Measurements from ENCODE around the gene GAL3ST1. TPM values are rescaled to one million over a fixed set of nuclear protein-coding genes. Genes with fewer than 3 reads are reported as not detected.

The GAL3ST1 gene
- polyA plus RNA-seq, 1 experiment, result not detected

GRCh38 chr22:30604723-30605122, 30.3 kb upstream of the GAL3ST1 start:
- H3K4me3 ChIP-seq (ENCODE audit: low read depth, low read length), result no peak overlapping the region
- POLR2A ChIA-PET, result no interaction called here
- CTCF ChIA-PET, result interaction anchor here (0.6 to 2.4 kb wide), 4 partner anchors 10 to 1427 kb away, joined by 3 to 5 read pairs (median 4); no protein-coding TSS in a partner anchor

GRCh38 chr22:30603801-30604200, 29.3 kb upstream of the GAL3ST1 start:
- CTCF ChIA-PET, result interaction anchor here (1.0 to 2.4 kb wide), 3 partner anchors 11 to 152 kb away, joined by 3 to 5 read pairs (median 4); no protein-coding TSS in a partner anchor
- no peaks in the 10 kb centered on the region for H3K27me3 ChIP-seq (ENCODE audit: control insufficient read depth, insufficient read depth, low read length)
- TF ChIP-seq CTCF (IDR thresholded peaks at IDR 0.05; ENCODE audit: insufficient read depth, low read depth, low read length), result no peak
- DNase-seq (ENCODE audit: low read depth), result no peak
- H3K36me3 ChIP-seq (ENCODE audit: control insufficient read depth, insufficient read depth, low read length), result no peaks in the 10 kb centered on the region
- H3K4me3 ChIP-seq (ENCODE audit: low read depth, low read length), result no peak overlapping the region
- POLR2A ChIA-PET, result no interaction called here

More at GRCh38 chr22:30604723-30605122, 30.3 kb upstream of the GAL3ST1 start:
- no peak for DNase-seq (ENCODE audit: low read depth)
- Histone ChIP-seq H3K27me3 (ENCODE audit: control insufficient read depth, insufficient read depth, low read length) (no peaks in the 10 kb centered on the region), H3K36me3 (ENCODE audit: control insufficient read depth, insufficient read depth, low read length) (no peaks in the 10 kb centered on the region)
- TF ChIP-seq CTCF (IDR thresholded peaks at IDR 0.05; ENCODE audit: insufficient read depth, low read depth, low read length), result no peak

- Histone ChIP-seq H3K27me3 (ENCODE audit: control insufficient read depth, insufficient read depth, low read length) (no peaks in the 10 kb centered on the region), H3K36me3 (ENCODE audit: control insufficient read depth, insufficient read depth, low read length) (no peaks in the 10 kb centered on the region), H3K4me3 (ENCODE audit: low read depth, low read length) (no peak overlapping the region)
- peak; percentile 46 for TF ChIP-seq CTCF (IDR thresholded peaks at IDR 0.05; ENCODE audit: insufficient read depth, low read depth, low read length)
- ChIA-PET POLR2A (no interaction called here), CTCF (no interaction called here)
- no peak for DNase-seq (ENCODE audit: low read depth)
Measured at GRCh38 chr22:30602049-30602448, 27.6 kb upstream of the GAL3ST1 start.

- no peak for DNase-seq (ENCODE audit: low read depth)
- Histone ChIP-seq H3K27me3 (ENCODE audit: control insufficient read depth, insufficient read depth, low read length) (no peaks in the 10 kb centered on the region), H3K4me3 (ENCODE audit: low read depth, low read length) (no peak overlapping the region), H3K36me3 (ENCODE audit: control insufficient read depth, insufficient read depth, low read length) (no peaks in the 10 kb centered on the region)
- CTCF ChIA-PET, result interaction anchor here (0.5 to 1.6 kb wide), 6 partner anchors 9 to 154 kb away, joined by 3 to 5 read pairs (median 3); no protein-coding TSS in a partner anchor
- POLR2A ChIA-PET, result no interaction called here
- no peak for TF ChIP-seq CTCF (IDR thresholded peaks at IDR 0.05; ENCODE audit: insufficient read depth, low read depth, low read length)
Measured at GRCh38 chr22:30601464-30601863, 27.0 kb upstream of the GAL3ST1 start.

- ChIA-PET CTCF (interaction anchor here (0.5 to 1.6 kb wide), 7 partner anchors 8 to 155 kb away, joined by 3 to 5 read pairs (median 3); no protein-coding TSS in a partner anchor), POLR2A (no interaction called here)
- no peak overlapping the region for H3K4me3 ChIP-seq (ENCODE audit: low read depth, low read length)
- H3K27me3 ChIP-seq (ENCODE audit: control insufficient read depth, insufficient read depth, low read length), result no peaks in the 10 kb centered on the region
- H3K36me3 ChIP-seq (ENCODE audit: control insufficient read depth, insufficient read depth, low read length), result no peaks in the 10 kb centered on the region
- DNase-seq (ENCODE audit: low read depth), result no peak
- no peak for TF ChIP-seq CTCF (IDR thresholded peaks at IDR 0.05; ENCODE audit: insufficient read depth, low read depth, low read length)
Measured at GRCh38 chr22:30600921-30601320, 26.5 kb upstream of the GAL3ST1 start.
